GM12878 (cell line): Measurements from ENCODE around the gene KLHL22.

Source experiments
- BHLHE40 ChIP-seq, 2 experiments: fragments of 450-650 bp in 1 of 2; IDR thresholded peaks; 2 replicates each; pipeline ENCODE4 v1.6.1; 2011 to 2017; ENCODE audit warnings: low read depth in 2 of 2, borderline replicate concordance in 1 of 2, improper control_type of control experiment in 1 of 2, low read length in 1 of 2, mild to moderate bottlenecking in 1 of 2
- NFXL1 ChIP-seq: fragments of 450-650 bp; IDR thresholded peaks from 2 replicates; pipeline ENCODE4 v1.6.1; 2017; ENCODE audit warnings: antibody characterized with exemption, mild to moderate bottlenecking, borderline replicate concordance
- PAX5 ChIP-seq: IDR thresholded peaks from 2 replicates; pipeline ENCODE4 v1.6.1; 2011; ENCODE audit warnings: low read depth, low read length, borderline replicate concordance
- RFX5 ChIP-seq: IDR thresholded peaks from 2 replicates; pipeline ENCODE4 v1.6.1; 2011; ENCODE audit warnings: low read depth, low read length, improper control_type of control experiment
- TF ChIP-seq, protein P1 (sequence below): IDR thresholded peaks from 2 replicates; pipeline ENCODE4 v1.6.1; 2012; ENCODE audit warnings: mild to moderate bottlenecking, low read depth, low read length
- TF ChIP-seq, protein P2 (sequence below), 3 experiments: IDR thresholded peaks in 2 of 3; conservative IDR thresholded peaks in 1 of 3; 2 replicates each; pipeline ENCODE4 v1.5.1; 2011; ENCODE audit warnings: low read depth in 3 of 3, low read length in 3 of 3, mild to moderate bottlenecking in 3 of 3, control low read depth in 2 of 3, moderate library complexity in 2 of 3, inconsistent platforms in 1 of 3, mixed read lengths in 1 of 3; ENCODE audit not compliant: control insufficient read depth in 2 of 3, insufficient read depth in 1 of 3; ENCODE audit errors: extremely low read depth in 1 of 3

DNA sequence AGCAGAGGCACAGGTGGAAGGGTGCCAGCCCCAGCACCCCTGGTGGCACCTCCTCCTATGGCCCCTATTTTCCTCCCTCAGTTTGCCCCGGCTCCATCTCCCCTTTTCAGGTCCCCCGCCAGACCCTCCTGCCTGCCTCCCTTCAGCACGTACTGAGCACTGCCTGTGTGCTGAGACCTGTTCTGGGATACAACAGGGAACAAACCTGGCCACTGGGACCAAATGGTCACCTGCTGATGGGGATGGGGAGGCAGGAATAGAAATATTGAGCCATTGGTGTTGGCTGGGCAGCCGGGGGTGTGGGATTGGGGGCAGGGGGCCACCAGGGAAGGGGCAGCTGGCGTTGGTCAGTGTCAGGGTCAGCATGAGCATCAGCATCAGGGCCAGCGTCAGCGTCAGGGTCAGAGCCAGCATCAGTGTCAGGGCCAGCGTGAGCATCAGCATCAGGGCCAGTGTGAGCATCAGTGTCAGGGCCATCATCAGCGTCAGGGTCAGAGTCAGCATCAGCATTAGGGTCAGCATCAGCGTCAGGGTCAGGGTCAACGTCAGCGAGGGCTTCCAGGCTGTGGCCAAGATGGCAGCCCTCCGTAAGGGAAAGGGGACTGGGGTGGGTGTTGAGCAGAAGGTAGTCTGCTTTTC, 94.1 kb downstream of the KLHL22 start:
- TF ChIP-seq, protein P1, sequence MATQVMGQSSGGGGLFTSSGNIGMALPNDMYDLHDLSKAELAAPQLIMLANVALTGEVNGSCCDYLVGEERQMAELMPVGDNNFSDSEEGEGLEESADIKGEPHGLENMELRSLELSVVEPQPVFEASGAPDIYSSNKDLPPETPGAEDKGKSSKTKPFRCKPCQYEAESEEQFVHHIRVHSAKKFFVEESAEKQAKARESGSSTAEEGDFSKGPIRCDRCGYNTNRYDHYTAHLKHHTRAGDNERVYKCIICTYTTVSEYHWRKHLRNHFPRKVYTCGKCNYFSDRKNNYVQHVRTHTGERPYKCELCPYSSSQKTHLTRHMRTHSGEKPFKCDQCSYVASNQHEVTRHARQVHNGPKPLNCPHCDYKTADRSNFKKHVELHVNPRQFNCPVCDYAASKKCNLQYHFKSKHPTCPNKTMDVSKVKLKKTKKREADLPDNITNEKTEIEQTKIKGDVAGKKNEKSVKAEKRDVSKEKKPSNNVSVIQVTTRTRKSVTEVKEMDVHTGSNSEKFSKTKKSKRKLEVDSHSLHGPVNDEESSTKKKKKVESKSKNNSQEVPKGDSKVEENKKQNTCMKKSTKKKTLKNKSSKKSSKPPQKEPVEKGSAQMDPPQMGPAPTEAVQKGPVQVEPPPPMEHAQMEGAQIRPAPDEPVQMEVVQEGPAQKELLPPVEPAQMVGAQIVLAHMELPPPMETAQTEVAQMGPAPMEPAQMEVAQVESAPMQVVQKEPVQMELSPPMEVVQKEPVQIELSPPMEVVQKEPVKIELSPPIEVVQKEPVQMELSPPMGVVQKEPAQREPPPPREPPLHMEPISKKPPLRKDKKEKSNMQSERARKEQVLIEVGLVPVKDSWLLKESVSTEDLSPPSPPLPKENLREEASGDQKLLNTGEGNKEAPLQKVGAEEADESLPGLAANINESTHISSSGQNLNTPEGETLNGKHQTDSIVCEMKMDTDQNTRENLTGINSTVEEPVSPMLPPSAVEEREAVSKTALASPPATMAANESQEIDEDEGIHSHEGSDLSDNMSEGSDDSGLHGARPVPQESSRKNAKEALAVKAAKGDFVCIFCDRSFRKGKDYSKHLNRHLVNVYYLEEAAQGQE, result no peak
- TF ChIP-seq RFX5 (no peak), PAX5 (no peak), NFXL1 (no peak), BHLHE40 (IDR thresholded peaks at IDR 0.05; ENCODE audit: borderline replicate concordance in 1 of 2, low read depth in 2 of 2, low read length in 1 of 2) (no peak)
- TF ChIP-seq, protein P2, sequence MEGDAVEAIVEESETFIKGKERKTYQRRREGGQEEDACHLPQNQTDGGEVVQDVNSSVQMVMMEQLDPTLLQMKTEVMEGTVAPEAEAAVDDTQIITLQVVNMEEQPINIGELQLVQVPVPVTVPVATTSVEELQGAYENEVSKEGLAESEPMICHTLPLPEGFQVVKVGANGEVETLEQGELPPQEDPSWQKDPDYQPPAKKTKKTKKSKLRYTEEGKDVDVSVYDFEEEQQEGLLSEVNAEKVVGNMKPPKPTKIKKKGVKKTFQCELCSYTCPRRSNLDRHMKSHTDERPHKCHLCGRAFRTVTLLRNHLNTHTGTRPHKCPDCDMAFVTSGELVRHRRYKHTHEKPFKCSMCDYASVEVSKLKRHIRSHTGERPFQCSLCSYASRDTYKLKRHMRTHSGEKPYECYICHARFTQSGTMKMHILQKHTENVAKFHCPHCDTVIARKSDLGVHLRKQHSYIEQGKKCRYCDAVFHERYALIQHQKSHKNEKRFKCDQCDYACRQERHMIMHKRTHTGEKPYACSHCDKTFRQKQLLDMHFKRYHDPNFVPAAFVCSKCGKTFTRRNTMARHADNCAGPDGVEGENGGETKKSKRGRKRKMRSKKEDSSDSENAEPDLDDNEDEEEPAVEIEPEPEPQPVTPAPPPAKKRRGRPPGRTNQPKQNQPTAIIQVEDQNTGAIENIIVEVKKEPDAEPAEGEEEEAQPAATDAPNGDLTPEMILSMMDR (IDR thresholded peaks at IDR 0.05 in 2 of 3, conservative IDR thresholded peaks at IDR 0.05 in 1 of 3; ENCODE audit: control insufficient read depth in 2 of 3, extremely low read depth in 1 of 3, insufficient read depth in 1 of 3, low read depth in 3 of 3, low read length in 3 of 3), result no peak
